Stimulated activated CD8-positive, alpha-beta memory T cell treated with anti-CD3 and anti-CD28 coated beads, Interleukin-15, amount 100 ng/mL, for 24 hours (primary cell): Measurements from ENCODE around the gene SURF6.
"Not testable (repeated sequence)": the region's sequence is repeated elsewhere in the genome, so short reads cannot be mapped to it uniquely, and the experiment has no call there.

Experiments used
- DNase-seq: peaks from one replicate; pipeline ENCODE4 v3.0.0-alpha.2; 2020; ENCODE audit warnings: low read depth

The SURF6 gene

GRCh38 chr9:133335924-133336811 lies at the start of gene SURF6:
TSS of gene SURF6 (minus strand) at chr9:133336188. CDS start at chr9:133336132, 56 bp downstream.
- DNase-seq: peak; percentile 87

- DNase-seq: no peak
Measured at GRCh38 chr9:133385452-133385851, 49.5 kb upstream of the SURF6 start.

GRCh38 chr9:133384736-133385321 lies 48.8 kb upstream of the SURF6 start:
- no peak for DNase-seq

DNA sequence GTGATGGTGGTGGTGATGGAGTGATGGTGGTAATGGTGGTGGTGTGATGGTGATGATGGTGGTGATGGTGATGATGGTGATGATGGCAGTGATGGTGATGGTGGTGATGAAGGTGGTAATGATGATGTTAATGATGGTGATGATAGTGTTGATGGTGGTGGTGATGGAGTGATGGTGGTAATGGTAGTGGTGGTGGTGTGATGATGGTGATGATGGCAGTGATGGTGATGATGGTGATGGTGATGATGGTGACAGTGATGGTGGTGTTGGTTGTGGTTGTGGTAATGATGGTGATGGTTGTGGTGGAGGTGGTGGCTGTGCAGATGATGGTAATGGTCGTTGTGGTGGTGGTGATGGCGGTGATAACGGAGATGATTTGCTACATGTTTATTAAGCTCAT lies 47.5 kb upstream of the SURF6 start:
- no peak for DNase-seq

- DNase-seq: no peak
Measured at GRCh38 chr9:133382507-133383141, 46.6 kb upstream of the SURF6 start.

GRCh38 chr9:133380734-133381133 lies 44.7 kb upstream of the SURF6 start:
- DNase-seq: no peak

DNA sequence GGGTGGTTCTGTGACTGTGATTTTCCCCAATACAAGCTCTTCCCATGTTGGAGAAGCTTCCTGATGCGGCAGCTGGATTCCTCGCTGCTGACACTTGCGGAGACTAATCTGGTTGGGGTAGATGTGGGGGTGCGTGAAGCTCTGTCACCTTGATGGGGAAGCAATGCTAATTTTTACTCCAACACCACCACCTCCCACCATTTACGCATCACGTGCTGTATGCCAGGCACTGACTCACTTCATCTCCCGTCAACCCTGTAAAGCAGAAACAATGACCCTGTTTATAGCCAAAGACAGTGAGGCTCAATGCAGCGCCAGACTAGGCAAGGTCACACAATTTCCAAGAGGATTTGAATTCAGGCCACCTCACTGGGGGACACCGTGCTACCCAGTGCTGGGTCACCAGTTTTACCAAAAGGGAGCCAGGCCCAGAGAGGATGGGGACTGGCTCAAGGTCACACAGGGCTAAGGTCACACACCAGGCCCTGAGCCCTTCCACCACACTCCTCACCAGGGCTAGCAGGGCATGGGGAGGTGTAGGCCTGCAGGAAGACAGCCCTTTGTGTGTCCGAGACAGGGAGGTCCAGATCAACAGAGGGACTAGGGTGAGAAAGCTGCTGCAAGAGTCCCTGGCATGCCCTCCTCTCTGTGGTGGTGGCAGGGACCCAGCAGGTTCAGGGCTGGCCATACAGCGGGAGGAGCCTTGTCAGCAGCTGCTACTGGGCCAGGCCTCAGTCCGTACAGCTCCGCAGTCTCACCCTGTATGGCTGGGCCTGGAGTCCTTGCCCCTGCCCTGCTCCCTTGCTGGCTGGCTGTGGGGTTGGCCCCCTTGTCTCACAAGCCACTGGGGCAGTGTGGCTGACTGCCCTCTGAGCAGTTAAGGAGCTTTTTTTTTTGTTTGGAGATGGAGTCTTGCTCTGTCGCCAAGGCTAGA lies 43.4 kb upstream of the SURF6 start:
- DNase-seq: no peak

DNA sequence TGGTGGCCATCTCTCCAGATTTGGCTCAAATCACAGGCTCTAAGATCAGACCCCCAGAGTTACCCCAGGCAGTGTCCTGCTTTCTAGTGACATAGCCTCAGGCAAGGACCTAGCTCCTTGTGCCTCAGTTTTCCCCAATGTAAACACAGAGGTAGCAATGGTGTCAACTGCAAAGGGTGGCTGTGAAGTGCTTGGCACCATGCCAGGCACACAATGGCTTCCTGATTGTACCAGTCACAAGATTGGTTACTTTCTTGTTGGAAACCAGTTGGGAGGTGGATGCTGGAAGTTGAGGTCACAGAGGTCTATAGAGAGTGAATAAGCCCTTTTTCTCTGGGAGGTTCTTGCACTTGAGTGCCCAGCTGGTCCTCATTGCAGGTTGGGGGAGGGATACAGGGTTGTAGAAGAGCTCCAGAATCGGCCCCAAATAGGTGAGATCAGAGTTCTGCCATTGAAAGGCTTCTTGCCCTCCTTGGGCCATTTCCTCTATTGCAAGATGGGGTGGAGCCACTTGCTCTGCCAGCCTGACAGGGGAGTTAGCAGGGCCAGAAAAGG lies 42.5 kb upstream of the SURF6 start:
- DNase-seq: no peak

GRCh38 chr9:133377721-133378216 lies 41.8 kb upstream of the SURF6 start:
- no peak for DNase-seq

GRCh38 chr9:133377280-133377679 lies 41.3 kb upstream of the SURF6 start:
- not testable (repeated sequence) for DNase-seq

- peak; percentile 93 for DNase-seq
Measured at GRCh38 chr9:133375724-133376654, 40.0 kb upstream of the SURF6 start, which contains the start of the genes STKLD1 and SURF4. TSS of gene STKLD1 (plus strand) at chr9:133376366. CDS start at chr9:133376474, 108 bp downstream. TSS of gene SURF4 (minus strand) at chr9:133376060. CDS start at chr9:133375969, 91 bp downstream.

GRCh38 chr9:133375116-133375723 lies 39.2 kb upstream of the SURF6 start:
- DNase-seq: no peak

DNA sequence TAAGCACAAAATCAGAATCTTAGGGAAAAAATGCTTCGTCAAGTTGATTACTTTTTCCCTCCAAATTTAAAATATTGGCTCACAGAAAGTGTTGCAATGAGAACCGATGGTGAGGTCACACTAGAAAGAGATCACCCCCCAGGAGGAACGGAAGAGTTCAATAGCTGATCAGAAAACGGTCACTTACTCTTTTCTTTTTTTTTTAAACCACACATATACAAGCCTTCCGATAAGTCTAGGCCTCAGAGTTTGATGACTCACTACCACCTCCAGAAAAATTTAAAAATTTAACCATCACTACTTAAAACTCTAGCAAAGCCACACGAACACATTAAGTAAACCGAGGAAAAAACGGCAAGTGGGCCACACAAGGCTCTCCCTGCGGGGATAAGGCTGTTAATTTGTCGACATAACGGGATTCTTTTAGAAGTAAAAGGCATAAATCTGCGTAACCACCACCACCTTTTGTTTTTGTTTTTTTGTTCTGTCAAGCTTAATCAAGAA lies 38.7 kb upstream of the SURF6 start:
- no peak for DNase-seq

- no peak for DNase-seq
Measured at GRCh38 chr9:133372144-133372543, 36.2 kb upstream of the SURF6 start.

- DNase-seq: no peak
Measured at GRCh38 chr9:133371261-133371711, 35.3 kb upstream of the SURF6 start.

DNA sequence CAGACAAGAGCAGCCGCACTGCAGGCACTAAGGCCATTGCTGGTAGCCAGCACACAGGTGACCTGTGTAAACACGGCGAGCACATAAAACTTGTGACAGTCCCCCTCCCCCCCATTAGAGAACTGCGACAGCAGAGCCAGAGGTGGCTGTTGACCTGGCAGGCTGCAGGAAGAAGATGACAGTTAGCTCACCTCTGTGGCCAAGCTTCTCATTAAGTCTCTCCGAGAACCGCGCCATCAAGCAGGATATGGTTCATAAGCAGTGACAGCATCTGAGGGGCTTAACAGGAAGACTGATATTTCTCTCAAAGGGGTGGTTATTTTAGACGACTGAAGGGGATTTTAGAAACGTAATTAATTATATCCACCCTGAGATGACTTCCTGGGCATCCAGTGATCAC lies 34.7 kb upstream of the SURF6 start:
- DNase-seq: no peak

- DNase-seq: no peak
Measured at GRCh38 chr9:133369933-133370332, 33.9 kb upstream of the SURF6 start.

GRCh38 chr9:133369422-133369821 lies 33.4 kb upstream of the SURF6 start:
- no peak for DNase-seq

GRCh38 chr9:133368249-133368881 lies 32.4 kb upstream of the SURF6 start:
- no peak for DNase-seq
